Measurements from ENCODE around the gene ISLR2. TPM values are rescaled to one million over a fixed set of nuclear protein-coding genes. Genes with fewer than 3 reads are reported as not detected.
"Not testable (repeated sequence)": the region's sequence is repeated elsewhere in the genome, so short reads cannot be mapped to it uniquely, and the experiment has no call there.

The ISLR2 gene
- total RNA-seq, 2 donors from 2014 or later = 0.31 to 2.6 TPM

GRCh38 chr15:74158855-74159650 is 28.7 kb downstream of the ISLR2 start:
- Histone ChIP-seq H3K36me3 (no peaks in the 10 kb centered on the region), H3K4me1 (peaks cover 0 to 42% of the 10 kb centered on the region in 2 donors), H3K4me3 (no peak overlapping the region), H3K27me3 (no peaks in the 10 kb centered on the region), H3K27ac (peak overlapping the region in 1 of 2 donors; percentile 61), H3K9me3 (no peaks in the 10 kb centered on the region)
- TF ChIP-seq CTCF (IDR thresholded peaks at IDR 0.05) = no peak
- DNase-seq (ENCODE audit: low spot score) = no peak

GRCh38 chr15:74159773-74160172 is 29.4 kb downstream of the ISLR2 start:
- peak overlapping the region in 1 of 2 donors; percentile 61 for H3K27ac ChIP-seq
- TF ChIP-seq CTCF (IDR thresholded peaks at IDR 0.05) = no peak

GRCh38 chr15:74160390-74160789 is 30.0 kb downstream of the ISLR2 start:
- not testable (repeated sequence) for H3K9me3 ChIP-seq; H3K4me3 ChIP-seq; H3K36me3 ChIP-seq; H3K27me3 ChIP-seq; DNase-seq (ENCODE audit: low spot score)
- peak overlapping the region in 1 of 2 donors; percentile 61 for H3K27ac ChIP-seq
- peaks cover 0 to 42% of the 10 kb centered on the region in 2 donors for H3K4me1 ChIP-seq

More at GRCh38 chr15:74159773-74160172, 29.4 kb downstream of the ISLR2 start:
- Histone ChIP-seq H3K9me3 (no peaks in the 10 kb centered on the region), H3K36me3 (no peaks in the 10 kb centered on the region), H3K27me3 (no peaks in the 10 kb centered on the region), H3K4me3 (no peak overlapping the region), H3K4me1 (peaks cover 0 to 42% of the 10 kb centered on the region in 2 donors)
- no peak for DNase-seq (ENCODE audit: low spot score)

- H3K27me3 ChIP-seq; H3K36me3 ChIP-seq; DNase-seq (ENCODE audit: low spot score); H3K4me3 ChIP-seq; H3K27ac ChIP-seq; H3K9me3 ChIP-seq: not testable (repeated sequence)
- H3K4me1 ChIP-seq = peaks cover 0 to 25% of the 10 kb centered on the region in 2 donors
Observed at GRCh38 chr15:74162195-74162536, 31.8 kb downstream of the ISLR2 start.

- Histone ChIP-seq H3K27ac (no peak overlapping the region), H3K27me3 (no peaks in the 10 kb centered on the region), H3K36me3 (no peaks in the 10 kb centered on the region), H3K9me3 (no peaks in the 10 kb centered on the region), H3K4me1 (peaks cover 0 to 23% of the 10 kb centered on the region in 2 donors), H3K4me3 (no peak overlapping the region)
- DNase-seq (ENCODE audit: low spot score) = no peak
- no peak for TF ChIP-seq CTCF (IDR thresholded peaks at IDR 0.05)
Observed at GRCh38 chr15:74165461-74165860, 35.1 kb downstream of the ISLR2 start.

- TF ChIP-seq CTCF (IDR thresholded peaks at IDR 0.05) = no peak
- Histone ChIP-seq H3K9me3 (no peaks in the 10 kb centered on the region), H3K27ac (no peak overlapping the region), H3K36me3 (no peaks in the 10 kb centered on the region), H3K4me1 (peaks cover 0 to 34% of the 10 kb centered on the region in 2 donors), H3K27me3 (no peaks in the 10 kb centered on the region), H3K4me3 (no peak overlapping the region)
- DNase-seq (ENCODE audit: low spot score) = peak; percentile 54
Observed at GRCh38 chr15:74167891-74168331, 37.5 kb downstream of the ISLR2 start.

GRCh38 chr15:74168711-74169126 is 38.3 kb downstream of the ISLR2 start:
- Histone ChIP-seq H3K4me1 (peaks cover 0 to 42% of the 10 kb centered on the region in 2 donors), H3K27ac (peak overlapping the region; percentile 4 to 5)
- TF ChIP-seq CTCF (IDR thresholded peaks at IDR 0.05) = no peak

More at GRCh38 chr15:74168711-74169126, 38.3 kb downstream of the ISLR2 start:
- peak; percentile 57 for DNase-seq (ENCODE audit: low spot score)
- Histone ChIP-seq H3K27me3 (no peaks in the 10 kb centered on the region), H3K36me3 (no peaks in the 10 kb centered on the region), H3K9me3 (no peaks in the 10 kb centered on the region), H3K4me3 (no peak overlapping the region)

Measured in right atrium auricular region (tissue), 2 donors.